Stimulated activated CD4-positive, alpha-beta T cell treated with anti-CD3 and anti-CD28 coated beads, Interleukin-1b, Interleukin-23, amount 100 ng/mL, for 24 hours (primary cell): ENCODE measurements around the gene TADA3.
"Not testable (repeated sequence)": the region's sequence is repeated elsewhere in the genome, so short reads cannot be mapped to it uniquely, and the experiment has no call there.

Experiments used
- DNase-seq, 4 experiments: peaks; one replicate each; pipeline ENCODE4 v3.0.0-alpha.2; 2020; ENCODE audit warnings: low read depth in 4 of 4, low spot score in 1 of 4

TADA3 gene

DNA sequence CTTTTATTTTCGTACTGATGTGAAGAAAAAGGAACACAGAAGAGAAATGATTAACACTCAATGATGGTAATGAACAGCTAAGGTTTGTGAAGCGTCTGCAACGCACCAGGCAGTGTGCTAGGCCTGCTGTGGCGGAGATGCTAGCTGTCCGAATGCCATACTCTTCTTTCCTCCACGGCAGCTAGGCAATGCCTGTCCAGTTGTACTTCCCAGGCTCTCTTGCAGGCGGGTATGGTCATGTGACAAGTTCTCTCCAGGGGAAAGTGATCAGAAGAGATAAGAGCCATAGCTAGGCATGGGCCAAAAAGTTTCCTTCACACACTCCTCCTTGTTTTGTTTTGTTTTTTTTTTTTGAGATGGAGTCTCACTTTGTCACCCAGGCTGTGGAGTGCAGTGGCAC lies 6.7 kb downstream of the TADA3 start:
- DNase-seq: no peak

GRCh38 chr3:9784965-9785364 lies 7.3 kb downstream of the TADA3 start:
- DNase-seq: no peak

GRCh38 chr3:9783954-9784353 lies 8.3 kb downstream of the TADA3 start:
- no peak for DNase-seq

DNA sequence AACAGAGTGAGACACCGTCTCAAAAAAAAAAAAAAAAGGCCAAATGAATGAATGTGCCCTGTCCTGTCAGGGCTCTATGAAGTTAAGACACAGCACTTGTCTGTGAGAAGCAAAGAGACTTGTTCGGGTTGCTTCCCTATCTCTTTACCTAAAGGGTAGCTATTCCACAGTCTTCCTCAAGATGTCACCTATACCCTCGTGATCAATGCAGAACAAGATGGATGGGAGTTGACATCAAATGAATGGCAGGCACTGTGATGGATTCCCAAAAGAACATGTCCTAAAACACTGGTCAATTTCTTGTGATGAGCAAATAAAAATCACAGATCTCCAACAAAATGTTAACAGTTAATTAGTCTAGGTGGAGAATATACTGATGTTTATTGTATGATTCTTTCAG lies 9.5 kb downstream of the TADA3 start:
- no peak for DNase-seq

DNA sequence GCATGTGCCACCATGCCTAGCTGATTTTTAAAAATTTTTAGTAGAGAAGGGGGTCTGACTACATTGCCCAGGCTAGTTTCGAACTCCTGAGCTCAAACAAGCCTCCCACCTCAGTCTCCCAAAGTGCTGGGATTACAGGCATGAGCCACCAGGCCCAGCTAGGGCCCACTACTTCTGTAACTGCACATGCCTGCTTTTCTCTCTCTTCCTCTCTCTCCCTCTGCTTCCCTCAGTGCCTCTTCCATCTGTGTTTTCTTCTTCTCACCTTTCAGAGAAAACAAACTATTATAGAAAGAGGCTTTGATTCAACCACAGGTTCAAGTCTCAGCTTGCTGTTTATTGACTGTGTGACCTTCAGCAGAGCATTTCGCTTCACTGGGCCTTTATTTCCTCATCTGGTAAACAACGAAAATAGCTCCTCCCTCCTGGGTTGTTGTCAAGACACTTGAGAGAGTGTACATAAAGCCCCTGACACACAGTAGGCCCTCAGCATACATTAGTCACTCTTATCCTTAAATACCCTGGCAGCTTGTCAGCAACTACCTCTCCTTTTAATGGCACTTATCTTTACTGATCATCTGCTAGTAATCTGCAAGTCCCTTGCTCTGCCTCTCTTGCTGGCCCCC lies 10.2 kb downstream of the TADA3 start:
- DNase-seq: no peak

GRCh38 chr3:9781551-9781950 lies 10.7 kb downstream of the TADA3 start:
- DNase-seq: no peak

- DNase-seq: no peak
Measured at GRCh38 chr3:9780910-9781309, 11.4 kb downstream of the TADA3 start.

- no peak for DNase-seq
Measured at GRCh38 chr3:9780458-9780812, 11.8 kb downstream of the TADA3 start.

- DNase-seq: no peak
Measured at GRCh38 chr3:9779721-9780457, 12.4 kb downstream of the TADA3 start.

DNA sequence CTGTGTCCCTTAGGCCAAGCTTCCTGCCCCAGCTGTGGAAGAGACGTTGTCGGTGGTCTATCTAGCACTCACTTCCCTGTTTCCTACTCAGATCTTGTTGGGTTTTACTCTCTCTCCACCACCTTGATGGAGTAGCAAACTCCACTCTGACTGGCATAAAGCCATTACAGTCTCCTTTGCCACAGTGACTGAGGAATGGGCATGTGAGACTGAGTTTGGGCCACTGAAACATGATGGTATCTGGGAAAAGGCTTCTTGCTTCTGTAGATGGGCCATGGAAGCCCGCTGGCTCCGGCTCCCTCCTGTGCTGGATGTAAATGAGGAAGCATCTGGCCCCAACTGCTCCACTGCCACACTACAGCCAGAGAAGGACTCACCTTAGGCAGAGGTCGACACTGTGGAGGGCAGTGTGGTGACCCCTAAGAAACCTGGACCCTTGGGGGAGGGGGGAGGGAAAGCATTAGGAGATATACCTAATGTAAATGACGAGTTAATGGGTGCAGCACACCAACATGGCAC lies 13.1 kb downstream of the TADA3 start:
- DNase-seq: no peak

GRCh38 chr3:9778143-9779074 lies 13.9 kb downstream of the TADA3 start:
- DNase-seq: peak in 2 of 4 experiments; percentile 49 to 64

- no peak for DNase-seq
Measured at GRCh38 chr3:9777694-9778021, 14.6 kb downstream of the TADA3 start.

DNA sequence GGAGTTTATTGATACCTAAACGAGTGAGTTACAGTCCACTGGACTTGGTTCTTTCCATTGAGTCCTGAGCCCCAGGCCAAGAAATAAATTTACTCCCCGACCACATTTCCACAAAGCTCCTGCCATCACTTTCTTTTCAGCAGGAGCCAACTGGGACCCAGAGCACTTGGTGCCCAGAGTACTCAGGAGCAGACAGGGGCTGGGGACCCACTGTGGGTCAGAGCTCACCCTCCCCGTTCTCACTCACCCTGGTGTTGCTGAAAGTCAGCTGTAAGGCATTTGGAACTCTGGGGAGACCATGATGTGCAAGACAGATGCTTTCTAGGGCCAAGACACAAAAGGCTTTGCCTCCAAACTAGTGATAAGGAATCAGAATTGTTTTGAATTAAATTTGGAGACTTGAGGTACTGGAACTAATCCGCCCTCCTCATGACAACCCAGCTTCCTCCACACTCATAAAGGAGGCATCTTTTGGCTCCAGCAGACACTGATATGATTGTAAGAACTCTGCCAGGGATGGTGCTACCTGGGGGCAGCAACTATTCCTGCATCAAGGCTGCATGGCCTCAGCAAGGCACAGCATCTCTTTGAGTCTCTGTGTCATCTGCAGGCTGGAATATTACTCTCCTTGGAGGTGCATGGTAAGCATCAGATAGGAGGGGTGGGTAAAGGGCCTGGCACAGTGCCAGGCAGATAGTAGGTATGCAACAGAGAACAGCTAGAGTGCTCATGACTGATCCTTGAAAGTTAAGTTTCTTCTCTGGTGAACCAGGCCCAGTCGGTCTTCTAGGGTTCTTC lies 15.2 kb downstream of the TADA3 start:
- DNase-seq: no peak

DNA sequence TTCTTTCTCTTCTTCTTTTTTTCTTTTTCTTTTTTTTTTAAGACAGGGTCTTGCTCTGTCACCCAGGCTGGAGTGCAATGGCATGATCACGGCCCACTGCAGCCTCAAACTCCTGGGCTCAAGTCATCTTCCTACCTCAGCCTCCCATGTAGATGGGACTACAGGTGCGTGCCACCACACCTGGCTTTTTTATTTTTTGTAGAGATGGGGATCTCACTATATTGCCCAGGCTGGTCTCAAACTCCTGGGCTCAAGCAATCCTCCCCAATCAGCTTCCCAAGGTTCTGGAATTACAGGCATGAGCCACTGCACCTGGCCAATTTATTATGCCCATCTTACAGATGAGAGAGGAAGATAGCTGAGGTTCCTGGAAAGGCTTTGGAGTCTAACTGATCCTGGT lies 21.3 kb downstream of the TADA3 start:
- not testable (repeated sequence) for DNase-seq

- DNase-seq: no peak
Measured at GRCh38 chr3:9770276-9770812, 21.9 kb downstream of the TADA3 start.

DNA sequence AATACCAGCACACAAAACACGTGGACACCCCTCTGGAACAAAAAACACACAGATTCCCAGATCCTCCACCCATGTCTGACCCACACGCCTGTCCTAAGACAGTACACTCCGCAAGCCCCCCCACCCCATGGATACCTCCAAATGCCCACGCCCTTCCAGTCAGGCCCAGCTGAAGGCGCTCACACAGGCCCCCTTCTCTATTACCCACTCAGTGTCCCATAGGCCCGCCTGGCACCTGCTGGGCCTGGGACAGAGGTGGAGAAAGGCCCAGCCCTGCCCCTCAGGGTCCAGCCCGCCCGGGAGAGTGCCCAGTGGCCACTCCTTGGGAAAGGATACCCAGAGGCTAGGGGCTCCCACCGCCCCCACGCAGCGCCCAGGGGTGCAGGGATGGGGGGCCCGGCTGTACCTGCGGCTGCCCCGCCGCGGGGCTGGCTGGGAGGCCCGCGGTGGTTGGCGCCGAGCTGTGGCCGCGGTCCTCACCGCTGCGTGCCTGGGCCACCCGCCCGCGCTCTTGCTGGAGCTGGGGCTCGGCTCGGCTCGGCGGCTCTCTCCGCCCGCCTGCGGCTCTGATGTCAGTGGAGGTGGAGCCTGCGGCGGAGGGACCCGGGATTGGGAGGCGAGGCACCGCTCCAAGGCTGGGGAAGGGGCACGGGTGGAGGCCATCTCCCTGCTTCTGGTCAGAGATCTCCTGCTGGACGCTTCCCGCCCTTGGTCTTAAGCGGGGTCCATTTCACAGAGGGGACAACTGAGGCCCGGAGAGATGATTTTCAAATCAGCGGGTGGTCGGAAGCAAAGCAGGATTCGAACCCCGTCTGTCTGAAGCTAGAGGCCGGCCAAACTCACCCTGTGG lies 22.6 kb downstream of the TADA3 start, which contains the start of gene CAMK1:
Gene CAMK1, minus strand, starts transcription at position 522 of the 850 bp plus-strand sequence. CDS start 2,198 bp downstream, outside the sequence.
- peak in 3 of 4 experiments; percentile 41 to 54 (median 50) for DNase-seq

DNA sequence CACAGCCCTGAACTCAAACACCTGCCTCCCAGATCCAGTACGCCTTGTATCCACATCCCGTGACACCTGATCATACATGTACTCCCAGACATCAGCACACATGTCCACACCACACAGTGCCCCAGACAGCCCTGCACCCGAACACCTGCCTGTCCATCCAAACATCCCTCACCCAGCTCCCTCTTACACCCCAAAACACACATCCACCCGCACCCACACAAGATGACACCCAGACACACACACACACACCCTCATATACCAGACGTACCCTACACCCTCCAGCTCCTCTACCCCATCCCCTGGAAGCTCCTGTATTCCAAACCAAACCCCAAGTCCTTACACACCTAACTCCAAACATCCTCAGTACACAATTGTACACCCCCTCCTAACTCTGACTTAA lies 23.3 kb downstream of the TADA3 start:
- DNase-seq: no peak

- no peak for DNase-seq
Measured at GRCh38 chr3:9768141-9768775, 24.0 kb downstream of the TADA3 start.

GRCh38 chr3:9767418-9767817 lies 24.9 kb downstream of the TADA3 start:
- no peak for DNase-seq
